ENCODE measurements around the gene A3GALT2. TPM values are rescaled to one million over a fixed set of nuclear protein-coding genes. Genes with fewer than 3 reads are reported as not detected.

A3GALT2 gene
- total RNA-seq, 1 donor from 2014 or later = 0.35 TPM

- Mint-ChIP-seq H3K9me3 (ENCODE audit: unreplicated experiment) (no peaks in the 10 kb centered on the region), H3K36me3 (ENCODE audit: unreplicated experiment) (peaks cover 42% of the 10 kb centered on the region), H3K27ac (ENCODE audit: unreplicated experiment) (peak overlapping the region; percentile 85), H3K4me3 (ENCODE audit: unreplicated experiment) (no peak overlapping the region), H3K4me1 (ENCODE audit: unreplicated experiment) (peaks cover 94% of the 10 kb centered on the region), H3K27me3 (ENCODE audit: unreplicated experiment) (no peaks in the 10 kb centered on the region)
- no peak for DNase-seq (ENCODE audit: extremely low spot score, unreplicated experiment)
- no peak for TF ChIP-seq CTCF (IDR thresholded peaks at IDR 0.05)
Measured at GRCh38 chr1:33343539-33343938, 22.6 kb upstream of the A3GALT2 start.

- no peak for TF ChIP-seq CTCF (IDR thresholded peaks at IDR 0.05)
- Mint-ChIP-seq H3K4me3 (ENCODE audit: unreplicated experiment) (peak overlapping the region; percentile 58), H3K9me3 (ENCODE audit: unreplicated experiment) (no peaks in the 10 kb centered on the region), H3K27ac (ENCODE audit: unreplicated experiment) (peak overlapping the region; percentile 85), H3K4me1 (ENCODE audit: unreplicated experiment) (peaks cover 98% of the 10 kb centered on the region), H3K27me3 (ENCODE audit: unreplicated experiment) (no peaks in the 10 kb centered on the region), H3K36me3 (ENCODE audit: unreplicated experiment) (peaks cover 37% of the 10 kb centered on the region)
- DNase-seq (ENCODE audit: extremely low spot score, unreplicated experiment) = peak; percentile 87
Measured at GRCh38 chr1:33342041-33342723, 21.3 kb upstream of the A3GALT2 start.

DNA sequence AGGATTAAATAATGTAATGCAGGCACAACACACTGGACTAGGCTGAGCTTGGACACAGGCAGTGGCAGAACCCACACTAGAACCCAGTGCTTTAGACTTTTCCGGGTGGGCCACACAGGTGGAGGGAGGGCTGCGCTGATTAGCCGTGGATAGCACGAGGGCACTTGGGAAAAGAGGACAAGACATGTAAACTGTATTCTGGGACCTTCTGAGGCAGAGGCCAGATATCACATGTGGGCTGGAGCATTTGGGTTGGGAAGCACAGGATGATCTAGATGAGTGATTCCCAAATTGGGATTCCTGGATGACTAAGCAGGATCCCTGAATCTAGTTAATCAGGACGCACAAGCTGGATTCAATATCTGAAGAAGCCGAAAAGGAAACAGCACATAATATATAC, 20.3 kb upstream of the A3GALT2 start:
- no peak for TF ChIP-seq CTCF (IDR thresholded peaks at IDR 0.05)
- Mint-ChIP-seq H3K36me3 (ENCODE audit: unreplicated experiment) (peaks cover 37% of the 10 kb centered on the region), H3K27me3 (ENCODE audit: unreplicated experiment) (no peaks in the 10 kb centered on the region), H3K27ac (ENCODE audit: unreplicated experiment) (peak overlapping the region; percentile 72), H3K4me3 (ENCODE audit: unreplicated experiment) (no peak overlapping the region), H3K9me3 (ENCODE audit: unreplicated experiment) (no peaks in the 10 kb centered on the region), H3K4me1 (ENCODE audit: unreplicated experiment) (peaks cover 98% of the 10 kb centered on the region)
- no peak for DNase-seq (ENCODE audit: extremely low spot score, unreplicated experiment)

DNA sequence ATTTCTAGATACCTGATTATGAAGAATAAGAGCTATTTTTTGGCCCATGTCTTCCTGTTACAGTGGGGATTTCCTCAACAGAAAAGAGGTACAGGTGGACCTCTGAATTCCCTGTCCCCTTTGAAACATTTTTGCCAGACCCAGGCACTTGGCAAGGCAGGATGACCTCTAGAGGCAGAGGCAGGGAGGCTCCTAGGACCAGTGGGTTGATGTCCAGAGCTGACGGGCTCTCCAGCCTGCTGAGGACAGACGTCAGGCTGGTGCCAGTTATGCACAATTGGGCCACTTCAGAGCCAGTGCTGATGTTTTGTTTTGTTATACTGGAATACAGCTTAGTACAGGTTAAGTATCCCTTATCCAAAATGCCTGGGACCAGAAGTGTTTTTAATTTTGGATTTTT, 18.5 kb upstream of the A3GALT2 start:
- no peak for DNase-seq (ENCODE audit: extremely low spot score, unreplicated experiment)
- H3K4me1 Mint-ChIP-seq (ENCODE audit: unreplicated experiment) = peaks cover 93% of the 10 kb centered on the region
- no peak overlapping the region for H3K4me3 Mint-ChIP-seq (ENCODE audit: unreplicated experiment)
- H3K27me3 Mint-ChIP-seq (ENCODE audit: unreplicated experiment) = no peaks in the 10 kb centered on the region
- H3K36me3 Mint-ChIP-seq (ENCODE audit: unreplicated experiment) = peaks cover 35% of the 10 kb centered on the region
- H3K9me3 Mint-ChIP-seq (ENCODE audit: unreplicated experiment) = no peaks in the 10 kb centered on the region
- H3K27ac Mint-ChIP-seq (ENCODE audit: unreplicated experiment) = peak overlapping the region; percentile 89
- no peak for TF ChIP-seq CTCF (IDR thresholded peaks at IDR 0.05)

- Mint-ChIP-seq H3K27ac (ENCODE audit: unreplicated experiment) (peak overlapping the region; percentile 89), H3K36me3 (ENCODE audit: unreplicated experiment) (peaks cover 35% of the 10 kb centered on the region), H3K27me3 (ENCODE audit: unreplicated experiment) (no peaks in the 10 kb centered on the region), H3K4me1 (ENCODE audit: unreplicated experiment) (peaks cover 93% of the 10 kb centered on the region), H3K9me3 (ENCODE audit: unreplicated experiment) (no peaks in the 10 kb centered on the region), H3K4me3 (ENCODE audit: unreplicated experiment) (no peak overlapping the region)
- TF ChIP-seq CTCF (IDR thresholded peaks at IDR 0.05) = no peak
- no peak for DNase-seq (ENCODE audit: extremely low spot score, unreplicated experiment)
Measured at GRCh38 chr1:33338440-33339211, 17.7 kb upstream of the A3GALT2 start.

Data from osteocyte (in vitro differentiated cells).